ENCODE measurements around the gene NARF.

GRCh38 chr17:82458885-82459424, 414 bp downstream of the NARF start:
- no peak for TF ChIP-seq CTCF (conservative IDR thresholded peaks at IDR 0.05; ENCODE audit: low read depth, low read length)
- TF ChIP-seq EZH2 (IDR thresholded peaks at IDR 0.05; ENCODE audit: low read length, unreplicated experiment), result no peak
